NCI-H2081 (cell line): ENCODE measurements around the gene LARGE1.
"Not testable (repeated sequence)": the region's sequence is repeated elsewhere in the genome, so short reads cannot be mapped to it uniquely, and the experiment has no call there.

Source experiments
- DNase-seq, 2 experiments: peaks; one replicate each; lab custom pipeline; 2025; lab: John Stamatoyannopoulos, UW

LARGE1 gene

DNA sequence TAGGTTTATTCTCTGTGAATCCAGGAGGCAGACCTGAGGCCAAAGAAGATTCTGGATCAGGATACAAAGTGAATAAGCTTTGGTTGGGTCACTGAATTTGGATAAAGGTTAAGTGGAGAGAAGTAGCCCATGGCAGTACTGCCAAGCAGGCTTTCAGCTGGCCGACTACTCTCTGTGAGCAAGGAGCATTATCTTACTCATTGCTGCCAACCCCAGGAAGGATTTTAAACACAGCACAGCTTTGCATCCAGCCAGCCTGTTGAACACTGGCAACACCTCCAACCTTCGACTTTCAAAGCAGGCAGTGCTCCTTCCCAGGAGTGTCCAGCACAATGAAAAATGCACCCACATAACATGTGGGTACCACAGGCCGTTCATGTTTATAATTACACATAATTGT is 498.4 kb downstream of the LARGE1 start:
- DNase-seq, result no peak

DNA sequence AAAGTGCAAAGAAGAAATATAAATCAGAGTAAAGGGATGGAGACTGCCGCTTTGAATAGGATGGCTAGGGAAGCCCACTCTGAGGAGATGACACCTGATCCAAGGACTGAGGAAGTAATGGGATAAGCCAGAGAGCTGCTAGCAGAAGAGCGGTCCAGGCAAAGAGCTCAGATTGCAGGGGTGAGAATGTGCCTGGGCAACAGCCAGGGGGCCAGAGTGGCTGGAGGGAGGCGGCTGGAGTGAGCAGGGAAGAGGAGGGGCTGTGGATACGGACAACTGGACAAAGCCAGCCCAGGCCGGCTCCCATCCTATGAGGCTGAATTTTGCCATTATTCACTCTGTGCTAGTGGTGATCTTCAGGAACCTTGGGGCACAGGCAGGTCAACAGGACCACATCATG is 501.8 kb downstream of the LARGE1 start:
- DNase-seq, result no peak

- no peak for DNase-seq
Observed at GRCh38 chr22:33415401-33415800, 504.9 kb downstream of the LARGE1 start.

GRCh38 chr22:33409079-33409478 is 511.2 kb downstream of the LARGE1 start:
- DNase-seq, result no peak

DNA sequence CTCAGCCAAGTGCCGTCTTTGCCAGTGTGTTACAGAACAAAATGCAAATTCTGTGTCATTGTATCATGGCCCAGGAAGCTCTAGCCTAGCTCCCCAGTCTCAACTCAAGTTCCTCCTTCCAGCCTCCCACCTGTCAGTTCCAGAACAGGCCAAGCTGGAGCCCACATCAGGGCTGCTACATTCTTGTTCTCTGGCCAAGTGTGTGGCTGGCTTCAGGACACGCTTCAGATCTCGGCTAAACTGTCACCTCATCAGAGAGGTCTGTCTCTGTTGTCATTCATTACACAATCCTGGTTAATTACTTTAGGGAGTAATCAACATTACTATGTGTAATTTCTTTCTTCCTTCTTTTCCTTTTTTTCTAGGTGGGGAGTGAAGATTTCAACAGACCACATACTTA is 515.1 kb downstream of the LARGE1 start:
- no peak for DNase-seq

DNA sequence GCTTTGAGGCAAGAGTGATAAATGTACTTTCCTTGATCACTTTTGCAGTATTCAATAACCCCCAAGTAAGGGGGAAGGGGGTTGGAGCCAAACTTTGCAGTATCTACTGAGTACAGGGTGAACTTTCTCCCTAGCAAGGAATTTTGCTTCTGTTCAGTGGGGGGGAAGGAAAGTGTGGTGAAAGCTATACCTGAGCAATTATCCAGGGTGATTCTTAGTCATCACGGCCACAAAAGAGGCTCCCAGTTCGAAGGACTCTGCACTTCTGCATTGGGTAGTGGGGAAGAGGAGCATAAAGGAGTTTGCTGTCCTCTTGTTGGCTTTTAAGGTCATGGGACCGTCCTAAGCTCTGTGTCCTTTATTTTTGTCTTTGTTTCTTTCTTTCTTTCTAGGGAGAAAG is 515.6 kb downstream of the LARGE1 start:
- DNase-seq, result no peak

GRCh38 chr22:33402325-33402724 is 518.0 kb downstream of the LARGE1 start:
- no peak for DNase-seq

- no peak for DNase-seq
Observed at GRCh38 chr22:33401291-33401690, 519.0 kb downstream of the LARGE1 start.

DNA sequence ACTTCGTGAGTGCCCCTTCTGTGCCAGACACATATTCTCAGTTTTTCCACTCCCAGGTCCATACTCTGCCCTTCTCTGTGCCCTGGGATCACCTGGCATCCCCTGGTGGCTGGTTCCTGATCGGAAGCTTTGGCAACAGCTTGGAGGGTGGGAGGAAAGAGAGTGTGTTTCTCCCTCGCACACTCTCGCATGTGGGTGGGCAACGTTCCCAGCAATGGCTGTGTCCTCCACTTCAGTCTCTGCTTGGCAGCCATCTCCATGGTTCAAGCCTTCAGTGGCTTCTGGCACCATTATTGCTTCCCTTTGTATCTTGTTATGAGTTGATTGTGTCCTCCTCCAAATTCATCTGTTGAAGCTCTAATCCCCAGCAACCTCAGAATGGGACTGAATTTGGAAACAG is 519.4 kb downstream of the LARGE1 start:
- no peak for DNase-seq

- no peak for DNase-seq
Observed at GRCh38 chr22:33400061-33400840, 520.0 kb downstream of the LARGE1 start.

DNA sequence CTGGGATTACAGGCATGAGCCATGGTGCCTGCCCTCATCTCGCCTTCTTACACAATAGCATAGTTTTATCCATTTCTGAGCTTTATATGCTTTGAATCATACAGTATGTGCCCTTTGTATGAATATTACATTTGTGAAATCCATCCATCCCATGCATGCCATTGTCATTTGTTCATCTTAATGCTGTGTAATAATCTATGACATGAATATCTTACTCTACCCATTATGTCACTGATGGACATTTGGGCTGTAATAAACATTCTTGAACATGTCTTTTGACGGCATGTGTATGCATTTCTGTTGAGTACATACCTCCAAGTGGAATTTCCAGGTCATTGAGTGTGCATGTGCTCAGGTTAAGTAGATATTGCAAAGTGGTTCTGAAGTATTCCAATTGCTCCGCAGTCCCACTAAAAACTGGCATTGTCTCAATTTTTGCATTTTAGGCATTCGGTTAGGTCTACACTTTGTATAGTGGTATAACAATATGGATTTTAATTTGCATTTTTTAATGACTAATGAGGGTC is 522.8 kb downstream of the LARGE1 start:
- no peak for DNase-seq

DNA sequence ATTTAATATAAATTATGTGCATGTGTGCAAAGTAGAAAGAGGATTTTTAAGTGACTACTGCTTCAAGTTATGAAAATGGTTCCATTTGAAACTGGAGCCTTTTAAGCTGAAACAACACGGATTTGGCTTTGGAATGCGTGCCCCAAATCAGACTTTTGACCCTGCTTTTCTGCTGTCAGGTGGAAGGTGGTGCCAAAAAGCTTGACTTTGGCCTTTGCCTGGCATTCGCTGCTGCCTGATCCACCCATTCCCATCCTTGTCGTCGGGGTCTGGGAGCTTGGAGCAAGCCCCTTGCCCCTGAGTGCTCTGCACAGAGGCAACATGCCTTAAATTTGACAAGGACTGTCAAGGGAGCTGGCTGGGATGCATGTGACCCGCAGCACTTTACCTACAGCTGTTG is 526.8 kb downstream of the LARGE1 start:
- DNase-seq, result no peak

- DNase-seq, result no peak
Observed at GRCh38 chr22:33391298-33391697, 529.0 kb downstream of the LARGE1 start.

GRCh38 chr22:33389936-33390335 is 530.3 kb downstream of the LARGE1 start:
- DNase-seq, result no peak

DNA sequence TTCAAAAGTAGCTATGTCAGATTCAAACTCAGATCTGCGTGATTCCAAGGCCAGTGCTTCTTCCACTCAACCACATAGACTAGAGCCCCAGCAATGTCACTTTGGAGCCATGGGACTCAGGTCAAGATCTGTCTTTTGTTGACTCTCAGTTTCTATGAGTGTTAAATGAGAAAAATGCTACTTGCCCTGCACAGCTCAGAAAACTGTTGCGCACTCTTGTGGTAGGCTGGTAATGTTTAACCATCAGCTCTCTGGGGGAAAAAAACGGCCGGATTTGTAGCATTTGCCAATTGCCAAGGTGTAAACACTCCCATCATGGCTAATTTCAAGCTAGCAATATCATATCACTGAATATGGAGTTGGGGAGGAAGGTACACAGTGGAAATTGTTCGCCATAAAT is 534.0 kb downstream of the LARGE1 start:
- no peak for DNase-seq

DNA sequence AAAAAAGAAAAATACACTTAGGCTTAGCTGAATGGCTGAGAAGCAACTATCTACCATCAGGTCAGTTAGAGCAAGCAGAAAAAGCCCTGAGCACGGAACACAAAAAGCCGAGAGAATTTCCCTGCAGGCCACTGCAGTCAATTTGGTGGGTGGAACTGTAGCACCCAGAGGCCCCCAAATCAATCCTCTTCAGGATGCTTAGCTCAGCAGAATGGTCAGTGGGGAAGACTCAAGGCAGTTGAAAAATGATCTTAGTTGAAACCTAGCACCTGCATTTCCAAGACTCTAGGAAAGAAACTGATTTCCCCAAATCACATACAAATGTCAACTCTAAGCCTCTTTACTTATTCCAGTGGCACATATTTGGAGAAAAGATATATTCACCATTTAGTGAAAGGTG is 534.7 kb downstream of the LARGE1 start:
- DNase-seq, result no peak

- DNase-seq, result no peak
Observed at GRCh38 chr22:33382436-33382835, 537.8 kb downstream of the LARGE1 start.

GRCh38 chr22:33381531-33382406 is 538.5 kb downstream of the LARGE1 start:
- DNase-seq, result no peak

DNA sequence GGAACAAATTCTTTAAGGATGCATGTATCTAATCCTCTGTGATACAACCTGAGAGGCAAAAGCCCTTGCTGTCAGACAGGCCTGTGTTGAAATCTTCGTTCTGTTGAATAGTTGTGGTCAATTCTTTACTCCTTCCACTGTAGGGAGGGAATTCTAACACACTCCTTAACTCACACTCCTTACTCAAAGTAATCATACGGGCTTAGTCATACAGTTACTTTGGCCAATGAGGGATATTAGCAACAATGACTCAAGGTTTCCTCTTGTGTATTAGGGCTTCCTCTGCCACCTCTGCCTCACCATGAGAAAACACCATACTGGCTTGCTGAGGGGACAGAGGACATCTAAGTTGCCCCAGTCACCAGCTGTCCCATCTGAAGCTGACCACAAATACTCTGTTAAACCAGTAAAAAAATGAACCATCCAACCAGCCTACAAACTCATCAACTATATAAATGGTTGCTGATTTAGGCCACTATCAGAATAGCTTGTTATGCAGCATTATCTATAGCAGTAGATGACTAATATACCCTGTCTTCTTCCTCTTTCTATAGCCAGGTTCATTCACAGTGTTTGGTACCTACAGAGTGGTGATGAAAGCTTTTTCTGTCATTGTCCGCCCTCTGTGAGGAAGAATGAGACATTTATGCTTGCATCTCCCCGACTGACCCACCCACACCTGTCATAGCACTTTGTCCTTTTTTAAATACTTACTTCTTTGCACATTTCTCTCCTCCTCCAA is 539.3 kb downstream of the LARGE1 start:
- no peak for DNase-seq

DNA sequence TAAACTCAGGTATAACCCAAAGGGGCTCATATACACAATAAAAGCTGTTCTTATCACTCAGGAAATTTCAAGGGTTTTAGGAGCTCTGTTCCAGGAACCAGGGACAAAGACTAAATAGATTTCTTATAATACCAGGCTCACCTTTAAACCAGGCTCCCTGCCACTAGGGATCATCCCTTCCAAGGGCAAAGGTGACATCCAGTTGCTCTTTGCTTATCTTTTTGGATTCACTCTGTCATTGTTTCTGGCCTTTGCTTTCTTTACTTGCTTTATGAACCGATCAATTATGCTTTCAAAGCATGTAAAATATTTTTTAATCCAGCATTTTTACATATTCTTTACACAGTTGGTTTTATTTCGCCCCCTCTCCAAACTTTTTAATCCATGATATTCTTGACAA is 540.4 kb downstream of the LARGE1 start:
- no peak for DNase-seq

DNA sequence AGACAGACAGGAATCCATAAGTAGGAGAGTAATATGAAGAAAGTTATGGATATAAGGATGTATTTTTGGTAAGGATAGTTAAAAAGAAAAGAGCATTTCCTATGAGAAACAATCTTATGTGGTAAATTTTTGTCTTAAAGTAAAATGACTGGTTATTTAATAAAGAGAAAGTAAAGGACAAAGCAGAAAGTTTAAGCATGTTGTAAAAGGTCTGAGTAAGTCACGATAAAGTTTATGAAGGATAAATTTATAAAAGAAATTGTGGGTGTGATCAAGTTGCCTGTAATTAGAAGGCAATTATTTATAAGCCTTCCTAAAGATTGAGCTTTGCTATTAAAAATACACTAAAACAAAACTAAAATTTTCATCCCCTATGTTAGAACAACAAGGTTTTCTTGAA is 547.4 kb downstream of the LARGE1 start:
- no peak for DNase-seq

DNA sequence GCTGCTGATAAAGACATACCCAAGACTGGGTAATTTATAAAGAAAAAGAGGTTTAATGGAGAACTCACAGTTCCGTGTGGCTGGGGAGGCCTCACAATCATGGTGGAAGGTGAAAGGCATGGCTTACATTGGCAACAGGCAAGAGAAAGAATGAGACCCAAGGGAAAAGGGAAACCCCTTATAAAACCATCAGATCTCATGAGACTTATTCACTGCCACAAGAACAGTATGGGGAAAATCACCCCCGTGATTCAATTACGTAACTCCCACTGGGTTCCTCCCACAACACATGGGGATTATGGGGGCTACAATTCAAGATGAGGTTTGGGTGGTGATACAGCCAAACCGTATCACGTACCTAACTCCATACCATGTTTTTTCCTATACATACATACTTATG is 557.0 kb downstream of the LARGE1 start:
- not testable (repeated sequence) for DNase-seq
